Gastroesophageal sphincter (tissue), 3 donors: ENCODE results near the gene WFDC1.

ENCODE experiments used
- CTCF ChIP-seq, 4 experiments: fragments of 200-600 bp in 2 of 4; fragments of 450-650 bp in 2 of 4; sonication (generic) in 1 of 4; IDR thresholded peaks; one replicate each; pipeline ENCODE4 v1.5.1; 2017 to 2019; ENCODE audit warnings: antibody characterized with exemption in 4 of 4, mild to moderate bottlenecking in 2 of 4, moderate library complexity in 2 of 4
- POLR2A ChIP-seq, 2 donors: fragments of 450-650 bp; IDR thresholded peaks; one replicate each; pipeline ENCODE4 v1.6.1; 2017; ENCODE audit warnings: antibody characterized with exemption in 2 of 2, mild to moderate bottlenecking in 2 of 2, moderate library complexity in 1 of 2
- POLR2AphosphoS5 ChIP-seq: sonication (generic); formaldehyde crosslinking; IDR thresholded peaks from one replicate; pipeline ENCODE4 v1.6.1; 2017; ENCODE audit warnings: antibody characterized with exemption

- TF ChIP-seq POLR2AphosphoS5 (no peak), CTCF (IDR thresholded peaks at IDR 0.05) (no peak), POLR2A (IDR thresholded peaks at IDR 0.05) (no peak)
Observed at GRCh38 chr16:84267380-84267779, 27.3 kb upstream of the WFDC1 start.
